NT2/D1 (cell line): Measurements from ENCODE around the gene PIK3R3.

Experiments used
- DNase-seq: peaks from one replicate; pipeline ENCODE4 v3.0.0-alpha.2; 2011; ENCODE audit warnings: low read depth, low spot score
- H3K27me3 ChIP-seq: 2 replicates; pipeline ENCODE4 v1.6.0; 2011; ENCODE audit warnings: mild to moderate bottlenecking; ENCODE audit not compliant: insufficient read length, insufficient read depth
- H3K36me3 ChIP-seq: 2 replicates; pipeline ENCODE4 v1.6.1; 2011; ENCODE audit warnings: mild to moderate bottlenecking, low read length, mixed read lengths; ENCODE audit not compliant: insufficient read depth, insufficient read length
- H3K4me1 ChIP-seq: 2 replicates; pipeline ENCODE4 v1.5.1; 2011; ENCODE audit not compliant: insufficient read depth, insufficient read length
- H3K4me3 ChIP-seq: 2 replicates; pipeline ENCODE4 v1.5.1; 2011; ENCODE audit warnings: low read depth; ENCODE audit not compliant: insufficient read length
- H3K9ac ChIP-seq: 2 replicates; pipeline ENCODE4 v1.6.0; 2011; ENCODE audit warnings: low read depth; ENCODE audit not compliant: insufficient read length
- H3K9me3 ChIP-seq: 2 replicates; pipeline ENCODE4 v1.5.1; 2011; ENCODE audit warnings: mild to moderate bottlenecking, low read length; ENCODE audit not compliant: insufficient read depth
- SUZ12 ChIP-seq: IDR thresholded peaks from 2 replicates; pipeline ENCODE4 v1.6.1; 2011; ENCODE audit not compliant: insufficient read length, insufficient read depth; ENCODE audit errors: extremely low read depth
- YY1 ChIP-seq: IDR thresholded peaks from 2 replicates; pipeline ENCODE4 v1.6.1; 2011; ENCODE audit not compliant: insufficient read length, insufficient read depth
- ZNF274 ChIP-seq: IDR thresholded peaks from 2 replicates; pipeline ENCODE4 v1.6.1; 2011; ENCODE audit warnings: mild to moderate bottlenecking, low read depth, low read length

Gene PIK3R3

DNA sequence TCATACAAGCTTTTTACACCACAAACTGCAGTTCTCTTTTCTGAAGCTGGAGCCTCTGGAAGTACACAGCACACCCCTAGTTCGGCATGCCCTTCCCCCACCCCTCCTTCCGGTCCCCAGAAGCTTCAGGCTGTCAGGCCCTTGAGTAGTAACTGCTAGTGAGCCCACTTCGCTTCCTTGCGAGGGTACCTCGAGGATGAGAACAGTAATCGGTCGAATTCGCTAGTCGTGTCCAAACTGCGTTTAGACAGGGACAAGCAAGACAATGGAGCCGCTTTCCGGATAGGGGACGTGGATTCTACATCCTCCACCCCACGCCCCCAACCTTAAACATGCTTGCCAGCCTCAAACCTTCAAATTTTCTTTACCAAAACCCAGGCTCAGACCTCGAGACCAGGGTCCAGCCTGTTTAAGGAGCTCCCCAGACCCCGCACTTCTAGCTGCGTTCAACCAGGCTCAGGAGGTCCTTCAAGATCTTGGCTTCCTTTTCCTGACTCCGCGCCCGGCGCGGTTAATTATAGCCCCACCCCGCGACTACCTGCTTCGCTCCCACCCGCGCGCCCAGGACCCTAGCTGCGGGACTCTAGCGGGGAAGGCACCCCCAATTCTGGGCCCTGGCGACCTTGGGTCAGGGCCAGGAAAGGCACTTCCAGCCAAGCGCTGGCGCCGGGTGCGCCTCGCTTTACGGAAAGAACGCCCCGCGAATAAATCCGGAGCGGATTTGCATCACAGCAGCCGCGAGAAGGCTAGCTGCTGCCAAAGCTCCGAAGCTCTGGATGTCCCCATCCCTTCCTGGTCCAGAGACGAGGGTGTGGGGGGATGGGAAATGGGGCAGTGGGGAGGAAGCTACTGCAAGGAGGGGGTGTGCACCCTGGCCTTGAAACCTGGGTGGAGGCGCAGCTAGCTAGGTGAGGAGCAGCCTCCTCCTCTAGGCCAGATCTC lies 34.4 kb upstream of the PIK3R3 start:
- peak overlapping the region; percentile 1 for H3K4me3 ChIP-seq
- TF ChIP-seq YY1, result no peak
- H3K9me3 ChIP-seq, result no peaks in the 10 kb centered on the region
- H3K9ac ChIP-seq, result peak overlapping the region; percentile 58
- peaks cover 9% of the 10 kb centered on the region for H3K4me1 ChIP-seq
- H3K27me3 ChIP-seq, result peaks cover 40% of the 10 kb centered on the region
- DNase-seq, result no peak
- no peaks in the 10 kb centered on the region for H3K36me3 ChIP-seq

- Histone ChIP-seq H3K4me1 (no peaks in the 10 kb centered on the region), H3K27me3 (peaks cover 10% of the 10 kb centered on the region), H3K9me3 (no peaks in the 10 kb centered on the region), H3K9ac (no peak overlapping the region), H3K4me3 (no peak overlapping the region), H3K36me3 (no peaks in the 10 kb centered on the region)
- no peak for DNase-seq
- TF ChIP-seq YY1 (no peak), ZNF274 (no peak), SUZ12 (no peak)
Observed at GRCh38 chr1:46160212-46160611, 27.8 kb upstream of the PIK3R3 start.

DNA sequence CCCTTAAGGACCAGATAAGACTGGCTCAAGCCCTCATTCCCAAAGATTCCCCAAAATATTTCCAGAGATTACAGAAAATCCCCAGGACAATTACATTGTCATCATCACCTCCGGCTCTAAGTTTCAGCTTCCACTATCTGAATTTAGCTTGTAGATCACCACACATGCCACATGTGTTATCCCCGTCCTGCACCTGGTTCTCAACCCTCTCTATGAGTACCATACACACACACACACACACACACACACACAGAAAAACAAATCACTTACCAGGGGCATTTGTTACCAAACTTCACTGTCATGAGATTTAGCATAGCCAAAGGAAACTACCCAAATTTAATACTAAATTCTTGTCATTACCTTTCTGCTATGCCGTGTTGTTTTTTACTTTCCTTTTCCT lies 27.1 kb upstream of the PIK3R3 start:
- DNase-seq, result no peak
- H3K27me3 ChIP-seq, result peaks cover 10% of the 10 kb centered on the region
- H3K9me3 ChIP-seq, result no peaks in the 10 kb centered on the region
- no peaks in the 10 kb centered on the region for H3K4me1 ChIP-seq
- no peak for TF ChIP-seq ZNF274
- no peak for TF ChIP-seq SUZ12
- TF ChIP-seq YY1, result no peak
- H3K9ac ChIP-seq, result no peak overlapping the region
- H3K4me3 ChIP-seq, result no peak overlapping the region
- no peaks in the 10 kb centered on the region for H3K36me3 ChIP-seq

DNA sequence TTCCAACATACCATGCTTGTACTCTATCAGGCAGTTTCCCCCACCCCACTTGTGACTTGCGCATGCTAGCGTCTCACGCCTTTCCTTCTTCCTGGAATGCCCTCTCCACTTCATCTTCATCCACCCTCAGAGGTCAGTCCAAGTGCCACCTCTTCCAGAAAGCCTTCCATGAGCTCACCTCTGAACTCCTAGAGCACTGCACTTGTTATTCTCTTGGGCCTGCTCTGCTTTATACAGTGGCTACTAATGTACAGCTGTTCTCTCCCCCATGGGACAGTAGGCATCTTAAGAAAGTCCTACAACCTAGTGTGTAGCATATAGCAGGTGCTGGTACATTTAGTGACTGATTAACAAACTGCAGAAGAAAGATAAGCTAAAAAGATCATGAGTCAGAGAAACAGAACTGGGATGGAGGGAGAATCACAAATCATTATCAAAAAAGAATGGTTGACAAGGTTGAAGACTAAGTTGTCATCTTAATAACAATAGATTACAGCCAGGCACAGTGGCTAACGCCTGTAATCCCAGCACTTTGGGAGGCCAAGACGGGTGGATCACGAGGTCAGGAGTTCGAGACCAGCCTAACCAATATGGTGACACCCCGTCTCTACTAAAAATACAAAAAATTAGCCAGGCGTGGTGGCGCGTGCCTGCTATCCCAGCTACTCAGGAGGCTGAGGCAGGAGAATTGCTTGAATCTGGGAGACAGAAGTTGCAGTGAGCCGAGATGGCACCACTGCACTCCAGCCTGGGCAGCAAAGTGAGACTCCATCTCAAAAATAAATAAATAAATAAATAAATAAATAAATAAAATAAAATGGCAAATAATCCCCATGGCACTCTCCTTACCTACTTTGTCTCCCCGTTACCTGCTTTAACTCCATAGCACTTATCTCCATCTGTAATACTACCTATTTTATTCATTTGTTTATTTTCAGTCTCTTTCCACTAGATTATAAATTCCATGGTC lies 26.2 kb upstream of the PIK3R3 start:
- Histone ChIP-seq H3K9ac (no peak overlapping the region), H3K27me3 (peaks cover 6% of the 10 kb centered on the region), H3K4me1 (no peaks in the 10 kb centered on the region), H3K4me3 (no peak overlapping the region), H3K36me3 (no peaks in the 10 kb centered on the region), H3K9me3 (no peaks in the 10 kb centered on the region)
- no peak for DNase-seq
- no peak for TF ChIP-seq SUZ12
- no peak for TF ChIP-seq ZNF274
- TF ChIP-seq YY1, result no peak

GRCh38 chr1:46157916-46158311 lies 25.5 kb upstream of the PIK3R3 start:
- no peak for TF ChIP-seq ZNF274
- no peak for TF ChIP-seq YY1
- TF ChIP-seq SUZ12, result no peak
- H3K27me3 ChIP-seq, result peaks cover 5% of the 10 kb centered on the region
- no peaks in the 10 kb centered on the region for H3K9me3 ChIP-seq
- no peak overlapping the region for H3K4me3 ChIP-seq
- H3K4me1 ChIP-seq, result no peaks in the 10 kb centered on the region
- no peak for DNase-seq
- no peaks in the 10 kb centered on the region for H3K36me3 ChIP-seq
- H3K9ac ChIP-seq, result no peak overlapping the region

DNA sequence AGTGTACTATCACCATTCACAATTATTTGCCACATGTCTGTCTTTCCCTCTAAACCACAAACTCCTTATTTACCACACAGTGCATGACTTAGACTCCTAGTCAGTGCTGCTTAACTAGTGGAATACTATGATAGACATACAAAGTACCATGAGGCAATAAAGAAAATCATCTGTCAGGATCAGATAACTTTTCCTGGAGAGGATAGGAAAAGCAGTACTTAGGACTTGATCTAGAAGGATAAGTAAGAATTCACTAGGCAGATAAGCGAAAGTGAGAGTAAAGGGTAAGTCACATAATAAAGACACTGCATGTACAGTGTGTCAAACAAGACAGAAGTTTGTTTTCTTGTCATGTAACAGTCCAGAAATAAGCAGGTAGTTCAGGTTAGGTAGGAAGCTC lies 21.3 kb upstream of the PIK3R3 start:
- H3K4me3 ChIP-seq, result no peak overlapping the region
- no peaks in the 10 kb centered on the region for H3K9me3 ChIP-seq
- no peak for DNase-seq
- H3K36me3 ChIP-seq, result no peaks in the 10 kb centered on the region
- no peaks in the 10 kb centered on the region for H3K4me1 ChIP-seq
- peaks cover 5% of the 10 kb centered on the region for H3K27me3 ChIP-seq
- H3K9ac ChIP-seq, result no peak overlapping the region
- TF ChIP-seq YY1, result no peak
- TF ChIP-seq ZNF274, result no peak
- TF ChIP-seq SUZ12, result no peak

DNA sequence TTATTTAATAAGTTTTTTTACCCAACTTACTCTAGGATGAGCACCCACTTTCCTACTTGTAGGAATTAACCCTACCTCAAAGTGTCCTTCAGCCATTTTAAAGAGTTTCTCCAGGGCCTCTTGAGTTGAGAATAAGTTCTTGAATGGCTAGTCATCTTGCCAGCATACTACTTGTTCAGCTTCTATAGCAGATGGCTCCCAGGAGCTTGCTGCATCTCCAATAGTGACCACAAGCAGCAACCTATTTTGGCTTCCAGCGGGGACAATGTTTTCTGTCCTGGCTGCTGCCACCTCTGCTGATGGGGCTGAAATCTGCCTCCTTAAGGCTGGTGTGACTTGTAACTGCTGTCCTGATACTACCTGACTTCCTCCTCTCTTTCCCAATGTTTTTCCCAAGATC lies 20.8 kb upstream of the PIK3R3 start:
- H3K36me3 ChIP-seq, result no peaks in the 10 kb centered on the region
- H3K9me3 ChIP-seq, result no peaks in the 10 kb centered on the region
- peaks cover 2% of the 10 kb centered on the region for H3K27me3 ChIP-seq
- no peaks in the 10 kb centered on the region for H3K4me1 ChIP-seq
- DNase-seq, result no peak
- H3K4me3 ChIP-seq, result no peak overlapping the region
- TF ChIP-seq ZNF274, result no peak
- TF ChIP-seq YY1, result no peak
- no peak for TF ChIP-seq SUZ12
- H3K9ac ChIP-seq, result no peak overlapping the region
